Cardiac fibroblast (primary cell): ENCODE data around the gene SKP1.

Experiments
- DNase-seq, 2 donors: peaks; one replicate each; pipeline versions ENCODE4 v3.0.0 to v3.0.0-alpha.2; 2010; ENCODE audit warnings: low read depth in 2 of 2
- H3K4me3 ChIP-seq, 2 donors: replicated peaks in 1 of 2; 1 replicate in 1 of 2; 2 replicates in 1 of 2; pipeline ENCODE4 v1.5.1; 2011; ENCODE audit warnings: low read depth in 2 of 2, low read length in 2 of 2, mild to moderate bottlenecking in 2 of 2, moderate library complexity in 1 of 2
- TF ChIP-seq, protein P1 (sequence below): IDR thresholded peaks from one replicate; pipeline ENCODE4 v1.5.1; 2011; ENCODE audit warnings: low read depth, mild to moderate bottlenecking, low read length, inconsistent platforms

The SKP1 gene

DNA sequence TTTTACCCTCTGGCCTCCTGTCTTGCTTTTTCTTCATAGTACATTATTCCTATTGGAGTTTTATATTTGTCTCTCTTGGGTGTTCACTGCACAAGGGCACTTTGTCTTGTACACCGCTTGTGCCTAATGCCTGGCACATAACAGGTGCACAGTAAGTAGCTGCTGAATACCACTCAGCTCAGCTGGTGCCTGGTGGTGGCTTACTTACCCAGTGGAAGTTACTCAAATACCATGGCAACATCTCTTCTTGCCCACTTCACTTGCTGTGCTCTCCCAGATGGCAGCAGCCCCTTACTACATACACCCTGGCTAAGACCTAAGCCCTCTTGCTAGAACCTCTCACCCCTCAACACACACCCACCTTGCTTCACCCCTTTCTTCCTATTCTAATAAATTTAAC lies 11.3 kb upstream of the SKP1 start:
- H3K4me3 ChIP-seq: no peak overlapping the region
- no peak for DNase-seq
- TF ChIP-seq, protein P1, sequence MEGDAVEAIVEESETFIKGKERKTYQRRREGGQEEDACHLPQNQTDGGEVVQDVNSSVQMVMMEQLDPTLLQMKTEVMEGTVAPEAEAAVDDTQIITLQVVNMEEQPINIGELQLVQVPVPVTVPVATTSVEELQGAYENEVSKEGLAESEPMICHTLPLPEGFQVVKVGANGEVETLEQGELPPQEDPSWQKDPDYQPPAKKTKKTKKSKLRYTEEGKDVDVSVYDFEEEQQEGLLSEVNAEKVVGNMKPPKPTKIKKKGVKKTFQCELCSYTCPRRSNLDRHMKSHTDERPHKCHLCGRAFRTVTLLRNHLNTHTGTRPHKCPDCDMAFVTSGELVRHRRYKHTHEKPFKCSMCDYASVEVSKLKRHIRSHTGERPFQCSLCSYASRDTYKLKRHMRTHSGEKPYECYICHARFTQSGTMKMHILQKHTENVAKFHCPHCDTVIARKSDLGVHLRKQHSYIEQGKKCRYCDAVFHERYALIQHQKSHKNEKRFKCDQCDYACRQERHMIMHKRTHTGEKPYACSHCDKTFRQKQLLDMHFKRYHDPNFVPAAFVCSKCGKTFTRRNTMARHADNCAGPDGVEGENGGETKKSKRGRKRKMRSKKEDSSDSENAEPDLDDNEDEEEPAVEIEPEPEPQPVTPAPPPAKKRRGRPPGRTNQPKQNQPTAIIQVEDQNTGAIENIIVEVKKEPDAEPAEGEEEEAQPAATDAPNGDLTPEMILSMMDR: no peak

DNA sequence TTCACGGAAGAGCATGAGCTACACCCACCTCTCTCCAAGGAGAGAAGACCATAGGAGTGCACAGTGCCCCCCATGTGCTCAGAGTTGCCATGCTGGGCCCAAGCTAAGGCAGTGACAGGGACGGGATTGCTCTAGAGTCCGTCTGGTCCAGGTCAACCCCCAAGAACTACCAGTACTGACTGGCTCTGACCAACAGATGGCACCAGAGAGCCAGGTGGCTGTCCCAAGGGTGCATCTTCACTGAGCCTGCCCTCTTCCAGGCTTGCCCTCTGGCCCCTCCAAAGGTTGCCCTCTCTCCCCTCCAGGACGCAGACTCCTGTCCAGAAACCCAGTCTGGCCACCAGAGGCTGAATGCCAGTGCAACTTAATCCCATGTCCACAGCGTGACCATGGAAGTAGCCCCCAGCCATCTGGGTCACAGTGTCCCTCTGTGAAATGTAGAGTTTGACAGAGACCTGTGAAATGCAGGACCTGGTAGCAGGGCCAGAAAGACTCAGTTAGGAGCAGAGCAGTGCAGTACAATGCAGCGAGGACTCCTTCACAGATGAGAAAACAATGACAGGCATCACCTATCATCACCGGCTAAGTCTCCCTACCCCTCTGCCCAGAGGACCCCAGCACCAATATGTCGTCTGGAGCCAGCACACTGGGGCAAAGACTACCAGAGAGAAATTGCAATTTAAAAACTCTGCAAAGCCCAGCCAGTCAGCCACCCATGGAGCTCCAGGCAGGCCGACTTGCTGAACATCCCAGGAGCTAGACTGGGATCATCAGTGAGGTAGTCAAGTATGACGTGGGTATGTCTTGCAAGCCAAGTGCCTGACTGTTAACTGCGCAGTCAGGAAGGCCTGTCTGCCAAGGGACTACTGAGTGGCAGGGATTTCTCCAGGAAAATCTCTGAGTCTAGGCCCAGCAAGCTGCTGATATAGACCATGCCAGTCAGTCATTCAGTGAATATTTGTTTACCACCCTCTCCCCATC lies 7.7 kb upstream of the SKP1 start:
- H3K4me3 ChIP-seq: no peak overlapping the region
- TF ChIP-seq, protein P1: peak; percentile 97
- DNase-seq: peak; percentile 70 to 75

DNA sequence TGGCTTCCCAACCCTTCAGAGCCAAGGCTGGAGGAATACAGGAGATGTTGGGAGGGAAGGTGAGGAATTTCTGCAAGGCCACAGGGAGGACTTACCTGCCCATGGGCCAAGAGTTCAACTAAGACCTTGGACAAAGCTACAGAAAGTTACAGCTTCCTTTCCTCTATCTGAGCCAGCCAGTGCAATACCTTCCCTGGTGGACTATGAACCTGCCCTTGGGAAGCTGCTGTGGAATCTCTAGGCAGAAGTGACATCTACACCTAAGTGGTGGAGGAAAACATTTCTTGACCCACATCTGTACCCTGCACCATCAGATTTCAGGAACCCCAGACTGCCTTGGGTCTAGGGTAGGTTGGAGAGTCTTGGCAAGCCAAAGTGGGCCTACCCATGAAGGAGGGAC lies 6.7 kb upstream of the SKP1 start:
- no peak for DNase-seq
- TF ChIP-seq, protein P1: no peak

DNA sequence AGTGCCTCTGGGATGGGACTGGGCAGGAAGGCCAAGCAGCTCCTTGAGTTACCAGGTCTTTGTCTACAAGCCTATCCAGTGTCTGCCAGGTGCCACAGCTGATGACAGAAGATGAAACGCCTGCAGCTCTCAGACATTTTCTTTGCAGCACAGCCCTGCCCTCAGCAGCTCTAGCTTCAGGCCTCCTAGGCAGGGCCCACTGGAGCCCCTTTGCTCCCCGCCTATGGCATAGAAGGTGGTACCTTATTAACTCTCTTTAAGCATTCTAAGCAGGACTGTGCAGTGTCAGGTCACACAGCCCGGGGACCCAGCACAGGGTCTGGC lies 1.3 kb upstream of the SKP1 start:
- peak overlapping the region in 1 of 2 donors; percentile 94 for H3K4me3 ChIP-seq
- DNase-seq: no peak
- TF ChIP-seq, protein P1: no peak

More for the DNA sequence above, 6.7 kb upstream of the SKP1 start:
- H3K4me3 ChIP-seq: no peak overlapping the region

DNA sequence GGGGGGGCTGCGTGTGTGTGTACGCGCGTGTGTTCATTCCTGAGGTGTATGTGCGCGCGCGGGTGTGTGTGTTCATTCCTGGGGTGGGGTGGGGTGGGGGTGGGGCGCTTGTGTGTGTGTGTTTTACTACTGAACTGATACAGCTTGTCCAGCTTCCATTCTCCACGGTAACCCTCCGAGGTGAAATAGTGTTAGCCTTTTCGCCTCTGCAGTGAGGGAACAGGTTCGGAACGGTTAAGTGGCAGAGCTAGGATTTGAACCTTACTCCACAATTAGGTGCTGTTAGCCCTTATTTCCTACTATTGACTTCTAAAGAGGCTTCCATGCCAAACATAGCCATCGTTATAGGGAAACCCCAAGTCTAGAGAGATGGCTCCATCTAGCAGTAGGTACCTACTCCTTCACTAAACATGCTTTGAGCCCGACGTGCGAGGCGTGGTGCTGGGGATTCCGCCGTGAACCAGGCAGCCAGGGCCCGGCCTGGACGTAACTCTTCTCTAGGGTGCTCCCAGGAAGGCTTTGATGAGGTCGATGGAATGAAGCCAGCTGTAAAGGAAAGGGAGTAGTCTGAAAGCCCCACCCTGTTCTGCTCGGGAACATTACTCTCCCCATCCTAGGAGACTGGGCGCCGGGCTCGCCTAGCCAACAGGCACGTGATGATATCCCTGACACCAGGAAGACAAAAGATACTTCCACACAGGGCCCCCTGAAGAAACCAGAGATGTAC lies 782 bp upstream of the SKP1 start:
- DNase-seq: peak; percentile 63 to 68
- H3K4me3 ChIP-seq: peak overlapping the region; percentile 58 to 94
- TF ChIP-seq, protein P1: no peak

DNA sequence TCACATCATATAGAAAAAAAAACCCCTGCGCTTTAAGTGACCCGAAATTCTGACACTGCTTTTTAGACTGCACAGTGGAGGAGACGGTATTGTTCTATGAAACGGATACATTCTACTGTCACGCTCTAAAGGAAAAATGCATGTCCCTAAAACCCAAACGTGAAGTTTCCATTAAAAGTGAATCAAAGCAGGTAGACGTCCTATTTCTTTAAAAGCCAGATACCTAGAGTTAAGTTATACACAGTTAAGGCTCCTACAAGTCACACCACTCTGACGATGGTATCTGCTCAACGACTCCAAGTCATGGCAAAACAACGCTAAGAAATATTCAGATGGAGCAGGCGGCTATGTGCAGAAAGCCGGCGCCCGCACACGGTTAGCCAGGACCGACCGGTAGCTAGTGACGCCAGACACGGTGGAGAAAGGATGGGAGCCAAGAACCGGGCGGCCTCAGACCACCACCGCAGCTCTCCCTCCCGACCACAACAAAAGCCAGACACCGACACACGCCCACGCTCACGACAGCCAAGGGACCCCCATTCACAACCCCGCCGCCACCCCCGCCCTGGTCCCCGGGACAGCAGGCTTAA lies 734 bp downstream of the SKP1 start:
- H3K4me3 ChIP-seq: peak overlapping the region; percentile 86 to 94
- peak; percentile 22 to 41 for DNase-seq
- TF ChIP-seq, protein P1: no peak
